HG02610 (cell line): Measurements from ENCODE around the gene C19orf81.

Experiments
- ATAC-seq: cut with Tn5 transposase; IDR thresholded peaks from one replicate; pipeline ENCODE4 v1.9.1; 2021; ENCODE audit warnings: mild to moderate bottlenecking, moderate library complexity; ENCODE audit not compliant: unreplicated experiment

C19orf81 gene

DNA sequence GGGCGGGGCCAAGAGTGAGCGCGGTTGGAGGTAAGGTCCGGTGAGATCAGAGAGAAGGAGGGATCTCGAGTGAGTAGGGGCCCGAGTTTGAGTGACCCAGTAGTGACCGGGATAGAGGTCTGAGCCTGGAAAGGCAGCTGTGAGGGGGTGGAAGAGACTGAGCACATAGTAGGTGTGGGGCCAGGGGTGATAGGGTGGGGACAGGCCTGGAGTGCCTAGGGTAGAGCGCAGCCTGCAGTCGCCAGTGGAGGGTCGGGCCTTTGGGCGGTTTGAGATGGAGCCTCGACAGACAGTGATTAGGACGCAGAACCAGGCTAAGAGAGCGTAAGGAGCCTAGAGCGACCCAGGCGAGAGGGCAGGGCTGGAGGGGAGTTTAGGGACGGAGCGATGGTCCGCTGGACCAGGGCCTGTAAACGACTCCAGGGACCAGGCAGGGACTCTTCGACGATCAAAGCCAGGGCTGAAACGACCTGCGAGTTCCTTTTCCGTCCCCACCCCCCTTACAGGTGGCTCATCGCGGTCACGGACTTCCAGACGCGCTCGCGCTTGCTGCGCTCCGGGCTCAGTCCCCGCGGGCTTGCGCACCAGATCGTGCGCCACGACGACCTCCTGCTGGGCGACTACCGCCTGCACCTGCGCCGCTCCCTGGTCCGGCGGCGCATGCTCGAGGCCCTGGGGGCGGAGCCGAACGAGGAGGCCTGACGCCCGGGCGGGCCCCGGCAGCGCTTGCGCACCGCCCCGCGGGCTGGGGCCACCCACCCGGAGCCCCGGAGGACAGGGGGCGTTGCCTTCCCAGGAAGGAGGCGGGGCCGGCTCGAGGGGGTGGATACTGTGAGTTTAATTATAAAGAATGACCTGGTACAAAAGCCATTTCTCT is 9.4 kb downstream of the C19orf81 start:
- no peak for ATAC-seq

DNA sequence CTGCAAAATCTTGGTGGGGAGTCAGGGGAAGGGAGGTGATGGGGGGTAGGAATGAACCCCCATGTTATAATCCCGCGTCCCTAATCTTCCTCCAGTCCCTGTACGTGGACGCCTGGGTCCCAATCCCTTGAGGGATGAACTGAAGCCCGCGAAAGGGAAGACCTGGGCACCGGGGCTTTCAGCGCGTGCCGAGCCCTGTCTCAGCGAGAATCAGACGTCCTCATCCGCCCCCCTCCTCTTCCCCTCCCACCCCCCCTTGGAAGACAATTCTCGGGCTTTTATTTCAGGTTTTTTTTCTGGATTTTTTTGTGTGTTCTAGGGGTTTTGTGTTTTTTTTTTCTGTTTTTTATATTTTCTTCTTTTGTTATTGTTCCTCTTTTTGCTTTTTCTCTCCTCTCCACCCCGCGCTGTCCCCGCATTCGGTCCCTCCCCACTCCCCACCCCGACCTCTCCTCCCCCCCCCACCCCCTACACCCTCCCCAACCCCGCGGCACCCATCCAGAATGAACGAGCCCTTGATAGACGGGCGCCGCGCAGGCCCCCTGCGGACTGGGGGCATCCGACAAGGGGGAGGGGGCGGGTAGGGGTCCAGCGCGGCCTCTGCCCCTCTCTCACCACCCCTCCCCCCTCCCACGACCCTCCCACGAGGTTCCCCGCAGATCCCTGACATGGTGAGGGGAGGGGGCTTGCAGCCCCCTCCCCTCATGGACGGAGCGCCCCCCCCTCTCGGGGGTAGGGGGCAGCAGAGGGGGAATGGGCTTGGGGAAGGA is 10.3 kb downstream of the C19orf81 start:
- ATAC-seq, result no peak

DNA sequence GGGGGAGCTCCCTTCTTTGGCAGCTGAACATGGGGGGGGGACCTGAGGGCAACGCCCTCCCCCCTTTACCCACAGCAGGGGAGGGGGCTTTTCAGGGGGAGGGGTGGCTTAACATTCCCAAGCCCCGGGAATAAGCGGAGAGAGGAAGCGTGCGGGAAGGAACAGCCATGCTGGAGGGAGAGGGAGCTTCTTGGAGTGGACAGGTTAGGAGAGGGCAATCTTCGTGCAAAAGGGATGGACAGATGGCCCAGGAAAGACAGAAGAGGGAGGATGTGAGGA is 10.8 kb downstream of the C19orf81 start:
- ATAC-seq, result no peak

DNA sequence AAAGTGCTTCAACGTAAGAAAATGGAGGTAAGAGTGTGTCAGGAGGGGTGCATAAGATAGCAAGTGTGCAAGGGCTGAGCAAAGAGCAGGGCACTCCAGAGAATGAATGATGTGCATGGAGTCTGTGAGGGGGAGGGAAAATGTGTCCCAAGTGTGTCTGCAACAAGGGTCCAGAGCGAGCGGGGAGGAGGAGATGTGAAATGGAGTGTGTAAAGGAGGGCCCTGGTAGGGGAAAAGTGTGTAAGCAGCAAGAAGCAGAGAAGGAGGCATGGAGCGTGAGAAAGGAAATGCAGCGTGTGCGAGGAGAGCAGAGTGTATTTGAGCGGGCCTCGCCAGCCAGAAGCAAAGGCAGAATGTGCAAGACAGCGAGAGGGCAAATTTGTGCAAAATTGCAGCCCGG is 11.8 kb downstream of the C19orf81 start:
- ATAC-seq, result no peak

DNA sequence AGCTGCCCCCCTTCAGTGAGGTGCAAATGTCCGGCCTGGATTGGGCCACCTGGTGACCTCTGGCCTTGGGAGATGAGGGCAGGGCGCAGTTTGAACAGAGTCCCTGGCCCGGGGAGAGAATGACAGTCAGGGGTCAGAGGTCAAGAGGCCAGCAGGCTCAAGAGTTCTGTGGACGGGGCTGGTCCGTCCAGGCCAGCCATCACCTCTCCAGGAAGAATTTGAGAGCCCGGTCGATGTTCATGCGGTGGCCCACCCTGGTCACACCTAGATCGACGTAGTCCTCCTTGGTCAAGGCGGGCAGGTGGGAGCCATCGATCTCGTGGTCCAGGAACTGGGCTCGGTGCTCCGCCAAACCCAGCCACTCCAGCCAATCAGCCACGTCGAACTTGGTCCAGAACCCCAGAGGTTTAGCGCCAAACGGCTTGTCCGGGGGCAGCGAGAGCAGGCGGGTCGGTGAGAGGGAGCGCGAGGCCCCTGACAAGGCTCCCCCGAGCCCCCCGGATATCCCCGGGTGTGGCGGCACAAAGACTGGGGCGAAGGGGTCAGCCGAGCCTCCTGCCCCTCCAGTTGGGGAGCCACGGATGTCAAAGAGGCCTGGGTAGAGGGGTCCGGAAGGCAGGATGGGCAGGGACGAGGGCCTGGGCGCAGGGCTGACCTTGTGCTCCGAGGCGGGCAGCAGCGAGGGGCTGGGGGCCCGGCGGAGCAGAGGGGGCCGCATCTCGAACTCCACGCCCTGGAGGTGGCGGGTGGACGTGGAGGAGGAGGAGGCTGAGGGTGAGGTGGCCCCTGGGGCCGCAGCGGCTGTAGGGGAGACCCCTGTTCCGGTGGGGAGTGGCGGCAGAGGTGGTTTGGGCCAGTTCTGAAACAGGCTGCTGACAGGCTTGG is 12.8 kb downstream of the C19orf81 start:
- ATAC-seq, result no peak

DNA sequence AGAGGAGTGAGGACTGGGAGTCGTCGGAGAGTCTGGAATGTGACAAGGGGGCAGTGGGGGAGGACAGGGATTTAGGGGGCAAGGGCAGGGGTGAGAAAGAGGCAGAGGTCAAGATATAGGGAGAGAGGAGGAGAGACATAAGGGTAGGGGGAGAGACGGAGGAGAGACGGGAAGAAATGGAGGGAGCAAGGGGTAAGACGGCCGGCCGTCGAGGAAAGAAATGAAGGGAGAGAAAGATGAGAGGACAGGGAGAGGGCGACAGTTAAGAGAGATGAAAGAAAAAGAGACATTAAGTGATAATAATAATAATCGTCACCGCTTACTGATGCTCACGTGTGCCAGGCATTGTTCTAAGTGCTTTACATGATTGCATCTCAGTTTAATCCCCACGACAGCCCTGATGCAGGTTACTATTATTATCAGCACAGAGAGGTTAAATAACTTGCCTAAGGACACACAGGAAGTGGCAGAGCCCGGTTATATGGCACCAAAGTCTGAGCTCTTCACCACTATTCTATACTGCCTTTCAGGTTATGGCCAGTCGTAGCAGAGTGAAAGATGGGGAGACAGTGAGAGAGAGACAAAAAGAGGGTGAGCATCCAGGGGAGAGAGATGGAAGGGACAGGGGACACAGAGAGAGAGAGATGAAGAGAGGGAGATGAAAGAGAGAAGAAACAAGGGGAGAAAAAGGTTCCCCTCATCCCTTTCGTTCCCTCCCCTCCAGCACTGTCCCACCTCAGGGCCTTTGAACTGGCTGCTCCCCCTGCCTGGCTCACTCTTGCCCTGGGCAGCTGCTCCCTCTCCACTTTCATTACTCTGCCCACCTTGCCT is 13.6 kb downstream of the C19orf81 start:
- no peak for ATAC-seq

DNA sequence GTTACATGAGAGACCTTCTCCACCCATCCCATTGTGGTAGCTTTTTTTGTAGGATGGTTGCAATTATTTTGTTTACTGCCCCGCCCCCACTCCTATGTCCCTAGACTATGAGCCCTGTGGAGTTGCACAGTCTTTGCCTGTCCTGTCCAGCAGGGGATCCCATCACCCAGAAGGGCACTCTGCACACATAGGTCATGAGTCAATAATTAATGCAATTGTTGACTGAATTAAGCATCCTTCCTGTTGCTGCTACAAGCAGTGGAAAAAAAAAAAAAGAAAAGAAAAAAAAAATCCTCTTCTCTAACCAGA is 14.2 kb downstream of the C19orf81 start:
- no peak for ATAC-seq

DNA sequence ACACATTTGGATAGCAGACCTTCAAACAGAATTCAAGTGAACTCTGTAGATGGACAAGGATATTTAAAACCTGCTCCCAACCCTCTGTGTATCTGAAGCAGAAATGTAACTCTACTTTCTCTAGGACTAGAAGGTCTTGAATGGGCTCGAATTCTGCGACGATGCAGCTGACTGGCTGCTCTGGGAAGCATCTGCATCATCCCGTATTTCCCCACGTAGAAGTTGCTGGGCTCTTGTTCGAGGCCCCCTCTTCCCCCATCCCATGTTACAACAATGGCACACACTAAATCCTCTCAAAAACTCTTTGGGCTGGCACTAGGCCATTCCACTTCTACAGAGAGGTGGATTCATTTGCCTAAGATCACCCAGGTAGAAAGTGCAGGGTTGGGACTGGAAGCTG is 15.0 kb downstream of the C19orf81 start:
- ATAC-seq, result no peak

DNA sequence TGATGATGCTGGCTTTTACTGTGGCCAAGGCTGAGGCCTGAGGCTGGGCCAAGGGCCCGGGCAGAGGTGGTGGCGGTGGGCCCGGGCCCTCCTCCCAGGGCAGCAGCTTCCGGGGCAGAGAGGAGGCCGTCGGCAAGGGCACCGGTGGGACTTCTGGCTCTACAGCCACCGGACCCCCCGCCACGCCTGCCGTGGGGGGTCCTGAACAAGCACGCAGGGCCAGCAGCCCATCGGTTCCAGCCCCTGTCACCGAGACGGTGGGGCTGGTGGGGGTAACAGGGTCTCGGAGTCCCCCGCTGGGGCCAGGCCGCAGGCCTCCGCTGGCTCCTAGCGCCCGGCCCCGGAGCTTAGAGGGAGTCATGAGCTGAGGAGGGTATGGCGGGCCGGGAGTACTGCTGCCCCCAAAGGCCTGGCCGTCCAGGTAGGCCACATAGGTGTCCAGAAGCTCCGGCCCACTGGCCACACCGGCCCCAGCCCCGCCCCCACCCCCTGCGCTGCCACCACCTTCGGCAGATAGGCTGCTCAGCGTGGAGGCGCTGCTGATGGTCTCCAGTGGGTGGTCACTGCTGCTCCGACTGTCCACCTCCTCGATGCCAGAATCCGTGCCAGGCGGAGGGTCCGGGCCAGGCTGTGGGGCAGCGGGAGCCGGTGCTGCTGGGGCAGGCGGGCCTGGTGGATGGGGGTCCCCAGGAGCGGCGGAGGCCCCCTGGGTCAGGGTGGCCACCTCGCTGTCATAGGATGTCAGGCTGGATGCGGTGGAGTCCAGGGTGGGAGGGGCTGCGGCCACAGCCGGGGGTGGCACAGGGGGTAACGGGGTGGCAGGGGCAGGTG is 17.3 kb downstream of the C19orf81 start:
- no peak for ATAC-seq

DNA sequence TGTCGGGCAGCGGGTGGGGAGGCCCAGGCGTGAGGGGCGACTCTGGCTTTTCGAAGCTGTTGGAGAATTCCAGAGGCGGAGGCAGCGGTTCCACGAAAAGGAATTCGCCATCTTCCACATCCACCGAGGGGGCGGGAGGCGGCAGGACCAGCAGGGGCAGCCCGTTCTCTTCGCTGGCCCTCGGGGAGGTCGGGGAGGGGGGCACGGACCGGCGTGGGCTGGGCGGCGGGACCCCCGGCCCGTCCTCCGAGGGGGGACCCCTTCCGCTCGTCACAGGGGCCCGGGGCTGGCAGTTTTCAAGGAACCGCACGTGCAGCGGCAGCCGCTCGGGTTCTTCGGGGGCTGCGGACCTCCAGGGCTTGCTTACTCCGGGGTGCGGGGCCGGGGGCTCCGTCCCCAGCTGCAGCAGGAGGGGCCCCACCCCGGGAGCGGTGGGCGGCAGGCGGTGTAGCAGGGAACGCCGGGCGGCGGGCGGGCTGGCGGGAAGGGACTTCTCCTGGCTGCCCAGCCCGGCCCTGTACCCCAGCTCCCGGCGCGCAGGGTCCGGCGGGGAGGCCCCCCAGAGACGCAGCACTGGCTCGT is 18.0 kb downstream of the C19orf81 start:
- ATAC-seq, result no peak

DNA sequence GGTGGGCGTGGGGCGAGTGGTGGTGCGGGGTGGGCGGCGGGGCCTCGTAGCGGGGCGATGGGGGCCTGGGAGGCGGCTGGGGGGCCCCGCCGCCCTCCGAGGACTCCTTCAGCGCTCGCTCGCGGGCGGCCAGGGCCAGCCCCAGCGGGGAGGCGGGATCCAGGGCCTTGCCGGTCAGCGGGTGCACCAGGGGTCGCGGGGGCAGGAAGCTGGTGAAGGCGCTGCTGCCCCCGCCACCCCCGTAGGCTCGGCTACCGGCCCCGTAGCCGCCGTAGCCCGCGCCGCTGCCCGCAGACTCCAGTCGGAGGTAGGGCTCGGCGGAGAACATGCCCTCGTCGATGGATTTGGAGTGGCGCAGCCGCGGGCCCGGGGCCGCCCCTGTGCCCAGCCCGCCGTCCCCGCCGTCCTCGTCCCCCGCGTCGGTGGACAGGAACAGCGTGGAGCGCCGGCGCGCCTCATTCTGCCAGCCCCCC is 18.6 kb downstream of the C19orf81 start:
- ATAC-seq, result no peak

DNA sequence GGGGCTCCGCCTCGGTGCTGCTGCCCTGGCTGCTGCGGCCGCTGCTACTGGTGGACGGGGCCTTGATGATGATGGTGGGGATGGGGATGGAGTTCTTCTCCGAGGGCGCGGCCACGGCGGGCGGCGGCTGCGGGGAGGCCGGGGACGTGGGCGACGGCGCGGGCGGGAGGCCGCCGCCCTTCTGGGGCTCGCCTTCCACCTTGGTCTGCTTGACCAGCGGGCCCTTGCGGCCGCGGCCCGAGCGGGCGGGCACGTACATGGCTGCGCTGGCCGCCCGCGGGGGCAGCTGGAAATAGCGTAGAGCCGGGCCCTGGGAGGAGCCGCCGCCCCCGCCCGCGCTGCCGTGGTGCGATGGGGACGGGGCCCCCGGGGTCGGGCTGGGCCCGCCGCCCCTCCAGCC is 19.2 kb downstream of the C19orf81 start:
- no peak for ATAC-seq

DNA sequence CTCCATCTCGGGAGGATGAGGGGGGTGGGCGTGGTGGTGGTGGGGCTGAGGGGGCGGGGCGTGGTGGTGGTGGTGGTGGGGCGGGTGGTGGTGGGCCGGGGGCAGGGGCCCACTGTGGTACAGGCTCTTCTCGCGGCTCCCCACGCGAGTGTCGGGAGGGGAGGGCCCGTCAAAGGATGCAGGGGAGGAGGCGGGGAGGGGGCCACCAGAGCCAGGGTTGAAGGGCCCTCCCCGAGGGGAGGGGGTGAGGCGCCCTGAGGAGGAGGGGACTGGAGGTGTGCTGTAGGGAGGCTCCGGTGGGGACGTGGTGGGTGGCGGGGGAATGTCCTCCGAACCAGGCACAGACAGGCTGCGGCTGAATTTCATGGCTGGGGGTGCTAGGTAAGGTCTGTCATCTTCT is 19.6 kb downstream of the C19orf81 start:
- ATAC-seq, result no peak

DNA sequence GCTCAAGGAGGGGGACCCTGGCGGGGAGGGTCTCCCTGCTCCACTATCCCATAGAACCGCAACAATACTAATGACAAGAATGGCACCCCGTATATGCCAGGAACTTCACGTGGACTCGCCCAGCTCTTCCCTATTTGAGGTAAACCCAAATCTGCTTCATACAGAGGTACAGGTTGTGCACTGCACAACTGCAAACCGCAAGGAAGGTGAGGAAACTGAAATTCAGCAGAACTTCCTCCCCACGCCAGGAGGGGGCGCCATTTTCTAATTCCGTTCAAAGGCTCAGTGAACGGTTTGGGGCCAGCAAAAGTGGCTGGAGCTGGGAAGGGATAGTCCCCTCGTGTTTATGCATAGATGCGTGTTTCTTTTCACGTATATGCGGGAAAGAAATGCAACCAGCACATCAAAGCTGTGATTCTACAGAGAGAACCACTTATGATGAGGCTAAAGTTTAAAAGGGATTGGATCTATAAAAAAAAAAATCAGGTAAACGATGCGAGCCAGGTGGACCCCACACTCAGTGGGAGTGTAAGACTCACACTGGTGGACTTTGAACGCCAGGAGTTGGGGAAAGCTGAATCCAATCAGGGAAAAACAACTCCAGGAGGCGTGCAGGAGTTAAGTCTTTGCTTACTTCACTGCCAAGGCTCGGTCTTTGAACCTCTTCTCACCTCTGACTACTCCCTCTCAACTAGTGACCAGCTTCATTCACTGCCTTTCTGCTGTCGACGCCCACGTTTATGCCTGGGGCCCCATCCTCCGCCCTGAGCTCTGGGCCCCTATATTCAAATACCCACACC is 20.3 kb downstream of the C19orf81 start:
- ATAC-seq, result no peak

DNA sequence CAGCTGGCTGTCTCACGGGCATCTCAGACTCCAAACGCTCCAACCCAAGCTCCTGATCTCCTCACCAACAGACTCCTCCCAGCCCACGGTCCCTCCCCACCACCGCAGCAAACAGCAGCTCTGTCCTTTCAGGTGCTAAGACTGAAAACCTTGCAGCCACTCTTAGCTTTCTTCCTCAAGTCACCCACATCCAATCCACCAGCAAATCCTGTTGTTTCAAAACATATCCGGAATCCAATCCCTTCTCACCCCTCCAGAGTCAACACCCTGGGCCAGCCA is 20.8 kb downstream of the C19orf81 start:
- no peak for ATAC-seq

DNA sequence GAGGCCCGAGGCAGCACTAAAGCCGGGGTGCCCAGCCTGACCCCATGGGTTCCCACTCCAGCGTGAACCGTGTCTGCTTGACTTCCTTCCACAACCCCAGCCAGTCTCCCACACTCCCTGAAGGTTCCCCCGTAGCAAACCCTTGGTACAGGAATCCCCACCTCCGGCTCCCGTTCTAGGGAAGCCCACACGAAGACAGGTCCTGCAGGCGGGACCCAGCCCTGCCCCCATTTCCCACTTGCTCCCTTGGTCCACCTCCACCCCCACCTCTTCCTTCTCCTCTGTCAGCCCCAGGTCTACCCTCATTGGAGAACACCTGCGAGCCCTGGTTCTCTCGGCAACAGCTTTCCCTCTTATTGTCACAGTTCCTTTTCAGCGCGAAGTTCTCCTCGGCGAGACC is 23.9 kb downstream of the C19orf81 start:
- ATAC-seq, result no peak

DNA sequence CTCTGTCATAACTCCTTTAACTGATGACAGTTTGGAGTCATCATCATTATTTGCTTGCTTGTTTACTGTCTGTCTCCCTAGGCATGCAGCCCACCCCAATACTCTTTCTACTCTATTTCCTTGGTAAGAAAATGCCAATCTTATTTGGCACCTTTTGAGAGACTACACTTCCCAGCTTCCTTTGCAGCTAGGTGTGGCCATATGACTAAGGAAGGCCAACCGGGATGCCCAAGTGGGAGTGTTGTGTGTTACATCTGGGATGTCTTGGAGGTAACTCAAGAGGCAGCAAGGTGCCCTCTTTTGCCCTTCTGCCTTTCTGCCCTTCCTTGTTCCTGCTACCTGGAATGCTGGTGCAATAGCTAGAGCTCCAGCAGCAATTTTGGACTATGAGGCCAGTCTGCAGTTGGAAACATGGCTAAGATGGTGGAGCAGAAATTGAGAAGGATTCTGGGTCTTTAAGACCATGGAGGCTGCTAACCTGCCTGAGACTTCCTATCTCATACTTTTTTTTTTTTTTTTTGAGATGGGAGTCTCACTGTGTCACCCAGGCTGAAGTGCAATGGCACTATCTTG is 27.5 kb downstream of the C19orf81 start:
- ATAC-seq, result no peak

DNA sequence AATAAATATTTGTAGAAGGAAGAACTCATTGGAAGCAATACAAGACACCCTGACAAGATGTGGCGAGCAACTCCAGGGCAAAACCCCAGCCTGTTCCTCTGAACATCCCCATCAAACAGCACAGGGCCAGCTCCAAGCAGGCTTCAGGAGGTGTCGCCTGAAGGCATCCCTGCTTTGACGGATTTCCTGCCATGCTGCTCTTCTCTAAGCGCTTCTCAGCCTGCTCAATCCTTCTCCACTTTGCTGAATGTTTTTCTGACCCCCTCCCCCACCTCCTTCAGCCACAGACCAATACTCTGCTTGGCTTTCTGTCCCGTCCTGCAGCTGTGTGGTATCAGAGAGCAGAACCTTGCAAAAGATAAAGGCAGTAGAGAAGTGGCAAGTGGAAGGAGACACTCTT is 28.4 kb downstream of the C19orf81 start:
- ATAC-seq, result no peak

DNA sequence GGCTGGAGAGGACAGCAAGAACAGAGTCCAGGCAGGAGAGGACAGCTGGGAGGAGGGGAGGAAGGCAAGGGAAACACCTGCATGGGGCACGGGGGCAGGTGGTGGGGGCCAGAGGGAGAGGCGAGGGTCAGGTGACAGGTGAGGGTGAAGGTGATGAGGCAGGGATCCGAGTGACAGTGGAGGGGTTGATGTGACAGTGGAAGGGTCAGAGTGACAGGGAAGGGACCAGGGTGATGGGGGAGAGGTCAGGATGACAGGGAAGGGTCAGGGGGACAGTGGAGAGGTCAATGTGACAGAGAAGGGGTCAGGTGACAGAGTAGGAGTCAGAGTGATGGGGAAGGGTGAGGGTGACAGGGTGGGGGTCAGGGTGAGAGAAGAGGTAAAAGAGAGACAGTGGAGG is 29.1 kb downstream of the C19orf81 start:
- no peak for ATAC-seq
